Transverse colon (tissue), 3 donors: ENCODE results near the gene RAD23B.

Source experiments
- POLR2A ChIP-seq: fragments of 450-650 bp; IDR thresholded peaks from one replicate; pipeline ENCODE4 v1.6.1; 2016; ENCODE audit warnings: antibody characterized with exemption, mild to moderate bottlenecking, moderate library complexity
- TF ChIP-seq, protein P1 (sequence below), 5 experiments: fragments of 200-600 bp in 3 of 5; fragments of 450-650 bp in 2 of 5; sonication (generic) in 3 of 5; IDR thresholded peaks; 1 replicate in 2 of 5; 2 replicates in 3 of 5; pipeline ENCODE4 v1.5.1; 2016 to 2017; ENCODE audit warnings: antibody characterized with exemption in 5 of 5, inconsistent platforms in 3 of 5, mild to moderate bottlenecking in 2 of 5, moderate library complexity in 1 of 5

- no peak for TF ChIP-seq POLR2A
- TF ChIP-seq, protein P1, sequence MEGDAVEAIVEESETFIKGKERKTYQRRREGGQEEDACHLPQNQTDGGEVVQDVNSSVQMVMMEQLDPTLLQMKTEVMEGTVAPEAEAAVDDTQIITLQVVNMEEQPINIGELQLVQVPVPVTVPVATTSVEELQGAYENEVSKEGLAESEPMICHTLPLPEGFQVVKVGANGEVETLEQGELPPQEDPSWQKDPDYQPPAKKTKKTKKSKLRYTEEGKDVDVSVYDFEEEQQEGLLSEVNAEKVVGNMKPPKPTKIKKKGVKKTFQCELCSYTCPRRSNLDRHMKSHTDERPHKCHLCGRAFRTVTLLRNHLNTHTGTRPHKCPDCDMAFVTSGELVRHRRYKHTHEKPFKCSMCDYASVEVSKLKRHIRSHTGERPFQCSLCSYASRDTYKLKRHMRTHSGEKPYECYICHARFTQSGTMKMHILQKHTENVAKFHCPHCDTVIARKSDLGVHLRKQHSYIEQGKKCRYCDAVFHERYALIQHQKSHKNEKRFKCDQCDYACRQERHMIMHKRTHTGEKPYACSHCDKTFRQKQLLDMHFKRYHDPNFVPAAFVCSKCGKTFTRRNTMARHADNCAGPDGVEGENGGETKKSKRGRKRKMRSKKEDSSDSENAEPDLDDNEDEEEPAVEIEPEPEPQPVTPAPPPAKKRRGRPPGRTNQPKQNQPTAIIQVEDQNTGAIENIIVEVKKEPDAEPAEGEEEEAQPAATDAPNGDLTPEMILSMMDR (IDR thresholded peaks at IDR 0.05) = no peak
Measured at GRCh38 chr9:107263289-107263688, 19.8 kb upstream of the RAD23B start.
